GM19463 (cell line): Measurements from ENCODE around the gene DPH3.
"Not testable (repeated sequence)": the region's sequence is repeated elsewhere in the genome, so short reads cannot be mapped to it uniquely, and the experiment has no call there.

Experiments used
- ATAC-seq: cut with Tn5 transposase; IDR thresholded peaks from one replicate; pipeline ENCODE4 v1.9.1; 2021; ENCODE audit warnings: mild to moderate bottlenecking, moderate library complexity; ENCODE audit not compliant: unreplicated experiment

The DPH3 gene

GRCh38 chr3:16264708-16265454 lies at the start of gene DPH3, which contains the start of gene OXNAD1:
DPH3 (minus strand) TSS chr3:16264943; CDS start chr3:16264876, 67 bp downstream.
OXNAD1 (plus strand) TSS chr3:16265212; CDS start chr3:16270953, 5,741 bp downstream.
- ATAC-seq, result peak; percentile 98

GRCh38 chr3:16313886-16314645 lies 49.3 kb upstream of the DPH3 start:
- no peak for ATAC-seq

- ATAC-seq, result peak; percentile 42
These were observed 47.3 kb upstream of the DPH3 start for GRCh38 chr3:16311960-16312451.

- ATAC-seq, result not testable (repeated sequence)
These were observed 45.7 kb upstream of the DPH3 start for GRCh38 chr3:16310486-16310885.

GRCh38 chr3:16309558-16309957 lies 44.8 kb upstream of the DPH3 start:
- ATAC-seq, result peak; percentile 77

- no peak for ATAC-seq
These were observed 44.0 kb upstream of the DPH3 start for GRCh38 chr3:16308727-16309126.

- ATAC-seq, result no peak
These were observed 43.2 kb upstream of the DPH3 start for GRCh38 chr3:16307832-16308531.

GRCh38 chr3:16305111-16305541 lies 40.4 kb upstream of the DPH3 start:
- ATAC-seq, result no peak

GRCh38 chr3:16304061-16305010 lies 39.6 kb upstream of the DPH3 start:
- ATAC-seq, result no peak

- ATAC-seq, result no peak
These were observed 38.4 kb upstream of the DPH3 start for GRCh38 chr3:16303037-16303575.

GRCh38 chr3:16302082-16302631 lies 37.4 kb upstream of the DPH3 start:
- ATAC-seq, result no peak

GRCh38 chr3:16301507-16301906 lies 36.8 kb upstream of the DPH3 start:
- no peak for ATAC-seq

- ATAC-seq, result peak; percentile 56
These were observed 36.2 kb upstream of the DPH3 start for GRCh38 chr3:16300881-16301359.

- peak; percentile 47 for ATAC-seq
These were observed 35.6 kb upstream of the DPH3 start for GRCh38 chr3:16300307-16300706.

GRCh38 chr3:16299746-16300145 lies 35.0 kb upstream of the DPH3 start:
- ATAC-seq, result no peak

- no peak for ATAC-seq
These were observed 34.1 kb upstream of the DPH3 start for GRCh38 chr3:16298891-16299290.

- ATAC-seq, result no peak
These were observed 33.5 kb upstream of the DPH3 start for GRCh38 chr3:16297997-16298885.

GRCh38 chr3:16295298-16295890 lies 30.7 kb upstream of the DPH3 start:
- ATAC-seq, result no peak
